Activated CD4-positive, alpha-beta T cell treated with anti-CD3 and anti-CD28 coated beads for 36 hours (primary cell): Measurements from ENCODE around the gene GRHPR. TPM values are rescaled to one million over a fixed set of nuclear protein-coding genes. Genes with fewer than 3 reads are reported as not detected.

Experiments used
- ATAC-seq: fragments of 200-7000 bp; cut with Tn5 transposase; one replicate; pipeline ENCODE4 v1.10.0; 2021; ENCODE audit warnings: mild to moderate bottlenecking, moderate library complexity
- CTCF ChIA-PET: fragments of 350-600 bp; sonication (Branson Sonifier 250); formaldehyde crosslinking; loops from one replicate; lab custom pipeline; 2021; ENCODE audit warnings: antibody characterized with exemption; lab: Charles Lee
- POLR2A ChIA-PET: fragments of 350-600 bp; sonication (Branson Sonifier 250); formaldehyde crosslinking; loops from one replicate; lab custom pipeline; 2021; ENCODE audit warnings: antibody characterized with exemption, inconsistent platforms; lab: Charles Lee
- DNase-seq: peaks from one replicate; pipeline ENCODE4 v3.0.0-alpha.2; 2020
- H3K27ac Mint-ChIP-seq: one replicate; pipeline ENCODE4 v1.8.0; 2021; ENCODE audit warnings: mixed read lengths
- H3K27me3 Mint-ChIP-seq: one replicate; pipeline ENCODE4 v1.8.0; 2021; ENCODE audit warnings: mixed read lengths
- H3K36me3 Mint-ChIP-seq: one replicate; pipeline ENCODE4 v1.8.0; 2021; ENCODE audit warnings: low read depth, mixed read lengths
- H3K4me1 Mint-ChIP-seq: one replicate; pipeline ENCODE4 v1.8.0; 2021; ENCODE audit warnings: mixed read lengths
- H3K4me3 Mint-ChIP-seq: one replicate; pipeline ENCODE4 v1.8.0; 2021; ENCODE audit warnings: mild to moderate bottlenecking, moderate library complexity, mixed read lengths
- H3K9me3 Mint-ChIP-seq: one replicate; pipeline ENCODE4 v1.8.0; 2021; ENCODE audit warnings: low read depth, mixed read lengths
- intact Hi-C, 2 experiments: fragments of 100-400 bp; cut with DNase I in 1 of 2; cut with micrococcal nuclease in 1 of 2; formaldehyde crosslinking; loops; one replicate each; pipeline versions ENCODE4 v1.14.2 to v1.15.1; 2022 to 2024; cut with DNase I, micrococcal nuclease
- total RNA-seq, 2 experiments: library from RNA; stranded (reverse); gene quantifications; one replicate each; pipeline ENCODE4 v1.2.3, GENCODE V29; 2021

Gene GRHPR
- total RNA-seq, 2 experiments from 2014 or later: 69.1 to 74.4 TPM

DNA sequence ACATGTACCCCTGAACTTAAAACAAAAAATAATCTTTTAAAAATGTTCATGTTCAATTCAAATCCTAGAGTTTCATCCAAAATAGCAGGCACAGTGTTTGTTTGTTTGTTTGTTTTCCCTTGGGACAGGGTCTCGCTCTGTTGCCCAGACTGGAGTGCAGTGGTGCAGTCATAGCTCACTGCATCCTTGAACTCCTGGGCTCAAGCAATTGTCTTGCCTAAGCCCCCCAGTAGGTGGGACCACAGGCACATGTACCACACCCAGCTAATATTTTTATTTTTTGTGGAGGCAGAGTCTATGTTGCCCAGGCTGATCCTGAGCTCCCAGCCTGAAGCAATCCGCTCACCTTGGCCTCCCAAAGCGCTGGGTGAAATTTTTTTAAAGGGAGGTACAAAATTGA, 58.3 kb downstream of the GRHPR start:
- Mint-ChIP-seq H3K9me3 (no peaks in the 10 kb centered on the region), H3K4me1 (peaks cover 10% of the 10 kb centered on the region), H3K27ac (no peak overlapping the region), H3K36me3 (no peaks in the 10 kb centered on the region), H3K4me3 (no peak overlapping the region), H3K27me3 (peaks cover 22% of the 10 kb centered on the region)
- ATAC-seq (no peak), DNase-seq (no peak)
- intact Hi-C loops: loop anchor here (10.0 kb wide), 4 partner anchors 274 to 1286 kb away; partner anchors contain the start of genes CLTA (in 1 of the 2), EXOSC3 (in 1 of the 2), SLC25A51 (in 1 of the 2) and TRMT10B (in 1 of the 2)
- CTCF ChIA-PET: interaction anchor here (1.0 to 4.6 kb wide), 4 partner anchors 11 to 422 kb away, joined by 3 to 15 read pairs (median 4); partner anchors contain the start of gene ZBTB5
- POLR2A ChIA-PET: interaction anchor here (1.1 kb wide), 1 partner anchor 15 kb away, joined by 3 read pairs; no protein-coding TSS in a partner anchor

DNA sequence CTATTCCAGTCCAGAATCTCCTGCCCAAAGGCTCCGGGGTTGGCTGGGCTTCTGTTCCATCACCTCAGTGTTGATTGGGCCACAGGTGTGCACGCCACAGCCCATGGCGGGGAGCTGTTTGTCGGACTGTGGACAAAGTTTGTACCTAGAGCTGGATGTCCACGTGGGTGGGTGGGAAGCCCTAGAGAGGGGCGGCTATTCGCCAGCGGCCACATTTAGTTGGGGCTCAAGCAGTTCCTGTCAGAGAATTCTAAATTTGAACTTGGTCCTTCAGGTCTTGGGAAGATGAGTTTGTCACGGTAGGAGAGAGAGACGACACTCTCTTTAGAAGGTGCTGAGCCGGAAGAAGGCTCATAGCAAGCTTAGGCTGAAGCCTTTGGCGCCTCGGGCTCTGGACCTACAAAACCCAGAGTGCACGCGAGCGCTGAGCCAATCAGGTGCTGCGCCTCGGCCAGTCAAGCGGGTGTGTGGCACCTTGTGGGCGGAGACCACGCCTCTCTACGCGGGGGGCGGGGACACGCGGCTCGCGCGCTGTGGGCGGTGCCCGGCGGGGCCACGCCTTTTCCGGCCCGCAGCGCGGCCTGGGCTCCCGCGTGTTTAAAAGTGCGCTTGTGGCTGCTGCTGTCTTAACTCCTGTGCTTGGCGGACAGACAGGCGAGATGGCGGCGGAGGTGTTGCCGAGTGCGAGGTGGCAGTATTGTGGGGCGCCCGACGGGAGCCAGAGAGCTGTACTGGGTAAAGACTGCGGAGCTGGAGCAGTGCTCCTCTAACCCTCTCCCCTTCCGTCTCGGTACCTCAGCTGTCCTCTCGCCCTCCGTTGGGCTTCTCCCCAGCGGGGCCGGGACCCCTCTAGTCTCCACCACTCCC, 63.1 kb downstream of the GRHPR start, which contains the start of gene POLR1E:
TSS of gene POLR1E (plus strand) at position 560 of the 867 bp plus-strand sequence. CDS start at position 660, 100 bp downstream.
- H3K4me1 Mint-ChIP-seq: peaks cover 41% of the 10 kb centered on the region
- peaks cover 7% of the 10 kb centered on the region for H3K27me3 Mint-ChIP-seq

DNA sequence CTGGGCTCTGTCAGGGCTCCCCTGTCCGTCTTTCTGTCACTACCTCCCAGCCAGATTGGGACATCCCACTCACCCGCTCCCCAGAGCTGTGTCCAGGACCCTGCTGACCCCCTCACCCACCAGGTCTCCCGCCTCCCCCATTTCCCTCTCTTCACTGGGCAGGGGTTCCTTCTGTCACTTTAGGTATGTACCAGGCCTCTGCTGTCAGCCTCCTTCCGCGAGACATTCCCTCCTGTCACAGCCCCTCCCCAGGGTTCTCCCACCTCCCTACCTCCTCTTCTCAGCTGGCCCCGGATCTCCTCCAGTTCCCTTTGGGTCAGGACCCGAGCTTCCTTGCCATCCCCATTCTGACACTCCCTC, 63.7 kb downstream of the GRHPR start:
- Mint-ChIP-seq H3K9me3 (no peaks in the 10 kb centered on the region), H3K27me3 (peaks cover 7% of the 10 kb centered on the region), H3K36me3 (peaks cover 43% of the 10 kb centered on the region), H3K4me1 (peaks cover 42% of the 10 kb centered on the region), H3K27ac (peak overlapping the region; percentile 91), H3K4me3 (peak overlapping the region; percentile 94)
- DNase-seq (no peak), ATAC-seq (no peak)
- ChIA-PET CTCF (interaction anchor here (1.0 to 1.6 kb wide), 5 partner anchors 15 to 93 kb away, joined by 3 to 7 read pairs (median 4); no protein-coding TSS in a partner anchor), POLR2A (interaction anchor here (1.0 to 1.8 kb wide), 3 partner anchors 12 to 21 kb away, joined by 3 to 13 read pairs (median 4); partner anchors contain the start of gene ZBTB5)
- intact Hi-C loops: loop anchor here (1.0 to 10.0 kb wide), 9 partner anchors 91 to 1291 kb away; partner anchors contain the start of genes CLTA (in 1 of the 2), EXOSC3 (in 1 of the 2), FBXO10 (in 1 of the 2) and FRMPD1 (in 1 of the 2)

More for the DNA sequence above, 63.1 kb downstream of the GRHPR start, which contains the start of gene POLR1E:
- DNase-seq (peak; percentile 98), ATAC-seq (peak; percentile 97)
- POLR2A ChIA-PET: interaction anchor here (1.0 to 1.8 kb wide), 3 partner anchors 13 to 20 kb away, joined by 3 to 13 read pairs (median 4); partner anchors contain the start of gene ZBTB5
- intact Hi-C loops: loop anchor here (1.0 to 10.0 kb wide), 19 partner anchors 20 to 1291 kb away; partner anchors contain the start of genes EXOSC3 (in 2 of the 2), GRHPR (in 2 of the 2), SLC25A51 (in 2 of the 2) and TOMM5 (in 2 of the 2)
- peak within 1 kb of the TSS; percentile 94 for H3K4me3 Mint-ChIP-seq
- peaks cover 38% of the 10 kb centered on the region for H3K36me3 Mint-ChIP-seq
- peak within 1 kb of the TSS; percentile 93 for H3K27ac Mint-ChIP-seq
- CTCF ChIA-PET: interaction anchor here (0.6 to 1.6 kb wide), 7 partner anchors 11 to 428 kb away, joined by 3 to 7 read pairs (median 3); no protein-coding TSS in a partner anchor
- H3K9me3 Mint-ChIP-seq: no peaks in the 10 kb centered on the region

Other genes with a start within 250 kb of the GRHPR start
- gene ZBTB5, start 42.8 kb downstream of the GRHPR start, total RNA-seq: 1 to 10 TPM; 8.0 to 9.1 TPM
- 10 to 100 TPM; 67.5 to 69.2 TPM for gene POLR1E, start 63.3 kb downstream of the GRHPR start, total RNA-seq
- 1 to 10 TPM; 2.6 TPM for gene FBXO10, start 153.7 kb downstream of the GRHPR start, total RNA-seq
- gene TOMM5, start 169.9 kb downstream of the GRHPR start, total RNA-seq: 100 to 1,000 TPM; 118 to 153 TPM
- not detected for gene FRMPD1, start 228.3 kb downstream of the GRHPR start, total RNA-seq